ENCODE measurements around the gene SMC2. TPM values are rescaled to one million over a fixed set of nuclear protein-coding genes. Genes with fewer than 3 reads are reported as not detected.

SMC2 gene
- total RNA-seq, 4 donors from 2014 or later = 4.7 to 15.7 (median 5.4) TPM

DNA sequence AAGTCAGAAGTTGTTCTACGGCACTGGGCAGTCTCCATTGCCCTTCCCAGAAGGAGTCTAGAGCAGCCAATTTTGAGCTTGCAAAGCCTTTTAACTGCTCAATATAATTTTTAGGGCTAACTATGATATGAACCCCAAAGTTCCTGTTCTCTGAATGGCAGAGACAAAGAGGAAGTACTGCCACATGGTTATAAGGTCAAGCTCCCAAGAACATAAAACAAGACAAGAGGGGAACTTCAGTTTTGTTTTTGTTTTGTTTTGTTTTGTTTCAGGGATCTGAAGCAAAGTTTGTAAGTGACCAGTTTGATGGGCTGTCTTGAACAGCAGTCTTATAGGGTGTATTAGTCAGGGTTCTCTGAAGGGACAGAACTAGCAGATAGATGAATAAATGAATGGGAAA is 11.9 kb upstream of the SMC2 start:
- no peak for DNase-seq
- H3K36me3 ChIP-seq = no peaks in the 10 kb centered on the region
- no peaks in the 10 kb centered on the region for H3K9me3 ChIP-seq
- H3K4me3 ChIP-seq = no peak overlapping the region
- H3K27ac ChIP-seq = no peak overlapping the region
- TF ChIP-seq, protein P1, sequence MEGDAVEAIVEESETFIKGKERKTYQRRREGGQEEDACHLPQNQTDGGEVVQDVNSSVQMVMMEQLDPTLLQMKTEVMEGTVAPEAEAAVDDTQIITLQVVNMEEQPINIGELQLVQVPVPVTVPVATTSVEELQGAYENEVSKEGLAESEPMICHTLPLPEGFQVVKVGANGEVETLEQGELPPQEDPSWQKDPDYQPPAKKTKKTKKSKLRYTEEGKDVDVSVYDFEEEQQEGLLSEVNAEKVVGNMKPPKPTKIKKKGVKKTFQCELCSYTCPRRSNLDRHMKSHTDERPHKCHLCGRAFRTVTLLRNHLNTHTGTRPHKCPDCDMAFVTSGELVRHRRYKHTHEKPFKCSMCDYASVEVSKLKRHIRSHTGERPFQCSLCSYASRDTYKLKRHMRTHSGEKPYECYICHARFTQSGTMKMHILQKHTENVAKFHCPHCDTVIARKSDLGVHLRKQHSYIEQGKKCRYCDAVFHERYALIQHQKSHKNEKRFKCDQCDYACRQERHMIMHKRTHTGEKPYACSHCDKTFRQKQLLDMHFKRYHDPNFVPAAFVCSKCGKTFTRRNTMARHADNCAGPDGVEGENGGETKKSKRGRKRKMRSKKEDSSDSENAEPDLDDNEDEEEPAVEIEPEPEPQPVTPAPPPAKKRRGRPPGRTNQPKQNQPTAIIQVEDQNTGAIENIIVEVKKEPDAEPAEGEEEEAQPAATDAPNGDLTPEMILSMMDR (IDR thresholded peaks at IDR 0.05) = no peak
- TF ChIP-seq POLR2A (IDR thresholded peaks at IDR 0.05) = no peak
- no peaks in the 10 kb centered on the region for H3K27me3 ChIP-seq
- no peaks in the 10 kb centered on the region for H3K4me1 ChIP-seq

DNA sequence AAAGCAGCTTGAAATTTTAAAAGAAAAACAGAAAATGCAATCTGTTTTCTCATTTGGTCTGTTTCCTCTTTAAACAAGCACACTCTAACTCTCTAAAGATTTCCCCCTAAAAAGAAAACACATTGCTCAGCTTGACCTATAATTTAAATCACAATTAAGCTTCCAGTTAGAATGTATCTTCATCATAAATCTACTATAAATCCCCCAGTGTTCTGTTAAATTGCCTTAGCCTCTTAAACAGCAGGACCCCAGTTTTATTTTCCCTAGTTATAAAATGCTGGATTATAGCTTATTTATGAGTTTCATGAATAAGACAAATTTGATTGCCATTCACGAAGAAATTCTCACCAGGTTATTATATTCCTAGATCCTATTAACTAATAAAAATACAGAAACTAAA is 8.6 kb upstream of the SMC2 start:
- no peak for TF ChIP-seq POLR2A (IDR thresholded peaks at IDR 0.05)
- TF ChIP-seq, protein P1 (IDR thresholded peaks at IDR 0.05) = no peak
- Histone ChIP-seq H3K27me3 (no peaks in the 10 kb centered on the region), H3K4me3 (no peak overlapping the region), H3K4me1 (no peaks in the 10 kb centered on the region), H3K9me3 (no peaks in the 10 kb centered on the region), H3K36me3 (no peaks in the 10 kb centered on the region), H3K27ac (no peak overlapping the region)
- DNase-seq = no peak

DNA sequence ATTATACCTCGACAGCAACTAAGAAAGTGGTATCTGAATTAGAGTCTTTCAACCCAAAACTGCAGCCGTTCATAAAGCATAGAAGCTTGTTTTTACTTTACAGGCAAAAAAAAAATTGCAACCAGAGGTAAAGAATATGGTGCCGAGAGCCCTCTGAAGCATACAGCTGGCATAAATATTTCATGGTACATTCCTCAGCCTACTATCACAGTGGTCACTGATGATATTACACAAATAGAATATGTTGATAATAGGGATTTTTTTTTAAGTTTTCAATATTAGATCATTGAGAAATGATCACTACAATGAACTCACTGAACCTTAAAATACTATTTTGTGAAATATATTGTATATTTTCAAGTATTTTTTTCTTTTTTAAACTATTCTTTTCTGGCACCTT is 6.2 kb upstream of the SMC2 start:
- no peak for TF ChIP-seq POLR2A (IDR thresholded peaks at IDR 0.05)
- TF ChIP-seq, protein P1 (IDR thresholded peaks at IDR 0.05) = no peak
- no peak for DNase-seq
- H3K4me1 ChIP-seq = peaks cover 0 to 5% (median 2%) of the 10 kb centered on the region in 4 donors
- no peaks in the 10 kb centered on the region for H3K36me3 ChIP-seq
- H3K4me3 ChIP-seq = no peak overlapping the region
- no peaks in the 10 kb centered on the region for H3K27me3 ChIP-seq
- H3K27ac ChIP-seq = no peak overlapping the region
- H3K9me3 ChIP-seq = no peaks in the 10 kb centered on the region

DNA sequence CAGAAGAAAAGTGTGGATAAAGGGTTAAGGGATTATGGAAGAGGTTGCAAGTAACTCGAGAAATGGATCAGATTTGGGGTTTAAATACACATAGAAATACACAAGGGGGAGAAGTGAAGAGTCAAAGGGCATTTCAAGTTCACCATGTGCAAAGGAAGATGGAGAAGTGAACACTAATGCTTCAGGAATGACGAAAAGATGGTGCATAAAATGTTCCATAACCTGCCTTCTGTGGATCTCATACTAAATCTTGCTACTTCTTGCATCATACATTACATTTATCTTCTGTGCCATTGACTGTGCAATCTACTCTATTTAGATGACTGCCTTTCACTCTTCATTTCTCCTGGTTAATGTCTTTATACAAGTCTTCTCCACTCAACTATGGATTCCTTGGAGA is 5.7 kb upstream of the SMC2 start:
- H3K27ac ChIP-seq = no peak overlapping the region
- DNase-seq = no peak
- no peaks in the 10 kb centered on the region for H3K9me3 ChIP-seq
- H3K36me3 ChIP-seq = no peaks in the 10 kb centered on the region
- TF ChIP-seq, protein P1 (IDR thresholded peaks at IDR 0.05) = no peak
- no peak for TF ChIP-seq POLR2A (IDR thresholded peaks at IDR 0.05)
- no peaks in the 10 kb centered on the region for H3K27me3 ChIP-seq
- peaks cover 0 to 7% (median 2%) of the 10 kb centered on the region in 4 donors for H3K4me1 ChIP-seq
- H3K4me3 ChIP-seq = no peak overlapping the region

DNA sequence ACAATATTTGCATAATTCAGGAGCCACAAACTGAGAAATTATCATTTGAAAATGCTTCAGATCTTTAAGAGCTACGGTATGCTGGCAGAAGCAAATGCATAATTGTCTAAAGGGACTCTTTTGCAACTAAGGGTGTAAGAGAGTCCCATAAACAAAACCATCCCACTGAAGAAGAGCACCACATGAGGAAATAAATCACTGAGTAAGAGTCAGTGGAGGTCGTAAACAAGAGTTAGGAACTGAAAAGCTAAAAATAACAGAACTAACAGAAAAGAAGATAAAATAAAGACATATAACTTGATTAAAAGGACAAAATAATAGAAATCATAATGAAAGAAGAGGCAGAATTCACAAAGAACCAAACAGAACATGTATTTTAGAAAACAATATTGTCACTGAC is 3.5 kb upstream of the SMC2 start:
- TF ChIP-seq, protein P1 (IDR thresholded peaks at IDR 0.05) = no peak
- TF ChIP-seq POLR2A (IDR thresholded peaks at IDR 0.05) = no peak
- no peaks in the 10 kb centered on the region for H3K9me3 ChIP-seq
- H3K27me3 ChIP-seq = no peaks in the 10 kb centered on the region
- no peaks in the 10 kb centered on the region for H3K36me3 ChIP-seq
- H3K4me1 ChIP-seq = peaks cover 0 to 12% (median 4%) of the 10 kb centered on the region in 4 donors
- no peak for DNase-seq
- H3K4me3 ChIP-seq = no peak overlapping the region
- H3K27ac ChIP-seq = peak overlapping the region in 1 of 4 donors; percentile 94

DNA sequence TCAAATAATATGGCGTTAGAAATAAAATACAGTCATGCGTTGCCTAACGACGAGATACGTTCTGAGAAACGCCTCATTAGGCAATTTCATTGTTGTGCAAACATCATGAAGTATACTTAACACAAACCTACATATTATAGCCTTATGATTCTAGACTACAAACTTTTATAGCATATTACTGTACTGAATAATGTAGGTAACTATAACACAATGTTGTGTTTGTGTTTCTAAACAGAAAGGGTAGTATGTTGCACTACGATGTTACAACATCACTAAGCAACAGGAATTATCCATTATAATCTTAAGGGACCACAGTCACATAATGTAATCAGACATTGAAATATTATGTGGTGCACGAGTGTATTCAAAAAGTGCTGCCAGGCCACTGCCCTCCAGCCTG is 3.0 kb upstream of the SMC2 start:
- DNase-seq = no peak
- H3K36me3 ChIP-seq = no peaks in the 10 kb centered on the region
- no peaks in the 10 kb centered on the region for H3K9me3 ChIP-seq
- no peak overlapping the region for H3K4me3 ChIP-seq
- no peak for TF ChIP-seq POLR2A (IDR thresholded peaks at IDR 0.05)
- TF ChIP-seq, protein P1 (IDR thresholded peaks at IDR 0.05) = no peak
- no peaks in the 10 kb centered on the region for H3K27me3 ChIP-seq
- H3K27ac ChIP-seq = peak overlapping the region in 1 of 4 donors; percentile 94
- peaks cover 0 to 12% (median 4%) of the 10 kb centered on the region in 4 donors for H3K4me1 ChIP-seq

Data from Peyer's patch (tissue), 4 donors.